GM19397 (cell line): ENCODE results near the gene B3GLCT.

Experiments
- ATAC-seq: cut with Tn5 transposase; IDR thresholded peaks from one replicate; pipeline ENCODE4 v1.9.1; 2021; ENCODE audit warnings: mild to moderate bottlenecking, moderate library complexity; ENCODE audit not compliant: unreplicated experiment

B3GLCT gene

DNA sequence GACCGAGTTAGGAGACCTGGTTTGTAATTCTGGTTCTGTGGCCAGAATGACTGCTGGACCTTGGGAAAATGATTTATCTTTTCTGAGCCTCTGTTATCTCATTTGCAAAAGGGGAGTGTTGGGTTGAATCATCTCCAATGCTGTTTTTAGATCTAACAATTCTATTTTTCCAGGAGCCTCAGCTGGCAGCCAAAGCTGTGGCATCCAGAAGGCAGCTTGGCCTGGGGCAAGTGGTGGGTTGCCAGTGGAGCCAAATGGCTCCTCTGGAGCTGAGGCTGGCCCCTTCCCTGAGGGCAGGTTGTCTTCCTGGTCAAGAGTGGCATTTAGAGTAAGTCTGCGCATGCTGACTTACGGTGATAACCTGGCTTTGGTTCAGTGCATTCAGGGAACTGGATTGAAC lies 21.3 kb downstream of the B3GLCT start:
- ATAC-seq = no peak

GRCh38 chr13:31223215-31223614 lies 23.4 kb downstream of the B3GLCT start:
- no peak for ATAC-seq

DNA sequence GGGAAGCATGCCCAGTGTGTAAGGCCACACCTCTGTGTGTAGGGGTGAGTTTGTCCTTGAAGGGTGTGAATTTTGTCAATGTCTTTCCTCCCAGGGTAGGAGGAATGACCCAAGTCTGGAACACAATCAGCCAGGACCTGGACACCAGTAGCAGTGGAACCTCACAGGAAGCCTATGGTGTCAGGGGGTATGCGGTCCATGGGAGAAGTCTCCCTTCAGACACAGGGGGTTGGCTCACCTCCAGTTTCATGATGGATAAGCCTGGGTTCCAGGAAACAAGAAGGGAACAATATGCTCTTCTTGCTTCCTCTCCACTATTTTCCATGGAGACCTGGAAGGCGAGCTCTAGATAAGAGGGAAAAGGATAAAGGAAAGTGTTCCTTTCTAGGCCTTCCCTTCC lies 23.9 kb downstream of the B3GLCT start:
- ATAC-seq = no peak

DNA sequence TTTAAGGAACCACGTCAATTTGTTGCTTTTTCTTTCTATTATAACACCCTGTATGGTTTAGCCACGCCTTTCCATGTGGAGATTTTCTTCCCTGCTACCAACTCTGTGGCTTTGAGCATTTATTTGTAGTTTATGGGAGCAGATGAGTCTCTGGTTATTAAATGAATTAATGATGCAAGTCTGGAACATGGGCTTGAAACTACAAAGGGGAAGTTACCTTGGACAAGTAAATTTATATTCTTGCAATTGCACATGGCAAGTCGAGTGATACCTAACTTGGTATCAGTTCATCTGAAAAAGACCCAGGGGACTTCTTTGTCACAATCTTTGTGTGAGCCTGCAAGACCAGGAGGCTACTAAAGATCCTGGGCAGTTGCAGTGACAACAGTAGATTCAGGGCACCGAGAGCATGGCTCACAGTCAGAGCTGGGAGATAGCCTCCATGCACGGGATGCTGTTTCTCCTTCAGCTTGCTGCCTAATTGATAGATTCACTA lies 24.4 kb downstream of the B3GLCT start:
- no peak for ATAC-seq

DNA sequence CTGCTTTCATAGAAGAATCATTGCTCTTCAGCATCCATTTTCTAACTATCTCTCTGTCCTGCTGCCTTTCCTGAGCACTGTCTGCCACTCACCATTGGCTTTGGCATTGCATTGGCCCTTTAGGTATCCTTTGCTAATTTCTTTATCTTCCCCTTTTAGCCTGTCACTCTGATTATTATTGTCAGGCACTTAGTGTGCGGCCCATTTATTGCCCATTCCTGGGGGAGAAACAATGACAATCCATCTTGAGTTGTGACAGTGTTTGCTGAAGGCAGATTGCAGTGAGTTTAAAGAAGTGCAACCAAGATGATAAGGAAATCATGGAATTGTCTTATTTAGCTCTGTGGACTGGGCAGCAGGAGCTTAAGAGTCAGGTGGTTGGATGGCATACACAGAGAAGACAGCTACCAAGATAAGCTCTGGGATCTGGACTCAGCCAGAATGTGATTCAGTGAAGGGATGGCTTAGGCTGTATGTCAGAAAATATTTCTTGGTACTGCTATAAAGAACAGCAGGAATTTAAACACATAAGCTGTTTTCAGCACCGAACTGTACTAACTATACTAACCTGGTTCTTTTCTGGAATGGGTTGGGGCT lies 25.3 kb downstream of the B3GLCT start:
- no peak for ATAC-seq

GRCh38 chr13:31225998-31226675 lies 26.4 kb downstream of the B3GLCT start:
- no peak for ATAC-seq

GRCh38 chr13:31227063-31227462 lies 27.3 kb downstream of the B3GLCT start:
- no peak for ATAC-seq

- no peak for ATAC-seq
Measured at GRCh38 chr13:31227870-31228269, 28.1 kb downstream of the B3GLCT start.

- ATAC-seq = no peak
Measured at GRCh38 chr13:31234729-31235128, 35.0 kb downstream of the B3GLCT start.

GRCh38 chr13:31236211-31236786 lies 36.5 kb downstream of the B3GLCT start:
- ATAC-seq = no peak

- no peak for ATAC-seq
Measured at GRCh38 chr13:31240921-31241320, 41.1 kb downstream of the B3GLCT start.

- ATAC-seq = no peak
Measured at GRCh38 chr13:31242367-31242766, 42.6 kb downstream of the B3GLCT start.

DNA sequence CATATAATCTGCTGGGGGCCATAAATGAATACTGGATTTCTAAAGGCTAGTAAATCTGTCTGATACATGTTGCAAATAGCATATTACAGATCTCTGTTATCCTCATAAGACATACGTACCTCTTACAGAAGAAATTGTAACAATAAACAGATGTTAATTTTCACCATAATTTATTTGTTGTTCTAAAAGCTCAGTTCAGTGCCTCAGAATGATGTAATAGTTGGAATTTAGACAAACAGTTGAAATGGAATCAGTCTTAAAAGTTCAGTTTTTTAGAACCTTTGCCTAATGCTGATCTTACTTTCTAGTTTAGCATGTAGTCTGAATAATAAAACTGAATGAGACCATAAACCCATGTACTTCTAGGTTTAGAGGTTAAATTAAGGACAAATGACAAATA lies 43.1 kb downstream of the B3GLCT start:
- ATAC-seq = no peak

DNA sequence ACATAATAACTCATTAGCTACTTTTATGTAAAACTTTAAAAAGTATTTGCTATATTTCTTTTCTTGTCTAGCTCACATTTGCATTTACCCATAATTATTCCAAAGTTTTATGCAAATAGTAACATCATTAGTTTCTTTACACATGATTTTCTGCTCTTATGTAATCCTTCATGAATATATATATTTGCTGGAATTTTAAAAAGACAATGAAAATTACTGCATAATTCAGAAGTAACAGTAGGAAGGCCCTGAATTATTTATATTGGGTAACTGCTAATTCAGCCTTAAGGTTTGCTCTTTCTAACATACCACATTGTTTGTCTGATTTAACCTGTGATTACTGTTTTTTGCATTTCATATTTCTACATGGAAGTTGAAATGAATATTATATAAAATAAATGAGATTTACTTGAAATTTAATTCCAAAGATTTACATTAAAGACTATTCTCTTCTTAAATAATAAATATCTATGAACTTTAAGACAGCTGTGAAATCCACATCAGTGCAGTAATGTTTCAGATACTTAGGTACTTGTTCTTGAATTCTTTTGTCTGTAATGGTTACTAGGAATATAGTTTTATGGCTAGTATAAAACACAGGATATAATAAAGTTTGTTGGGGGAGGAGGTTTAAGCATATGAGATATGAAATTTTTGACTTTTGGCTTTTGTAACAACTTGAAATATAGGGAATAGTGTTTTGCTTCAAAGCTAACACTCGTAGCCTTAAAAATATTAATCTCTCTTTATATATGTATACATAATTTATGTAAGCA lies 46.0 kb downstream of the B3GLCT start:
- no peak for ATAC-seq

- ATAC-seq = no peak
Measured at GRCh38 chr13:31246918-31247317, 47.1 kb downstream of the B3GLCT start.

DNA sequence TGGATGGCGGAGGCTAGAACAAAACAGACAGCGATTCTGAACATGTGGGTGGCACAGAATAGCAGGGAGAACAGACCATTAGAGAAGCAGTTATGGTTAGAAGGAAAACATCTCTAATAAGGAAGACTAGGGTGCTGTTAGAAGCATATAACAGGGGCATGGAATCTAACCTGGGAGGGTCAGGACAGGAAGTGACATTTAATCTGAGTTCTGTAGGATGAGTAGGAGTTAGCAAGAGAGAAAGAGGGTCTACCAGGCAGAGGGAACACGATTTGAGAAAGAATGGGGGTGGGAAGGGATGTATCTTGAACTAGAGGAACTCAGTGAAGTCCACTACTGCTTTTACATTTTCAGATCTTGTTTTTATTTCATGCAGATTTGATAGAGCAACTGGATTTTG lies 48.6 kb downstream of the B3GLCT start:
- ATAC-seq = no peak

GRCh38 chr13:31248965-31249539 lies 49.3 kb downstream of the B3GLCT start:
- no peak for ATAC-seq

- no peak for ATAC-seq
Measured at GRCh38 chr13:31250435-31250834, 50.7 kb downstream of the B3GLCT start.

GRCh38 chr13:31261241-31261640 lies 61.5 kb downstream of the B3GLCT start:
- ATAC-seq = no peak

DNA sequence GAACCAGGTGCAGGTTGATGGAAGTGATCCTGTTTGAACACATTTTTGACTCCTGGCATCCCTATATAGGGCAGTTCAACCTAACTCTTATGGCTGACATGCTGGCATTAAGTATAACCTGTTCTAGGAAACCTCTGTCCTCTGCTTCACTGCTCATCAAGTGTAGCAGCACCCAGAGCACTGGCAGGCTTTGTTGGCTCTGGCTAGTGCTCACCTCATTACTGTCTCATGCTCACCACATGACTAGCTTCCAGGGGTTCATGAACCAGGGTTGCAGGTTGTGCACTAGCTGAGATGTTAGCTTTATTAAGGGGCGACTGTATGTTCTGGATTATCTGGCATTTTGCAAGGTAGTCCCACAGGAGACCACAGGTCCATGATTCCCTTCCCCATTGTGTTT lies 63.6 kb downstream of the B3GLCT start:
- no peak for ATAC-seq

DNA sequence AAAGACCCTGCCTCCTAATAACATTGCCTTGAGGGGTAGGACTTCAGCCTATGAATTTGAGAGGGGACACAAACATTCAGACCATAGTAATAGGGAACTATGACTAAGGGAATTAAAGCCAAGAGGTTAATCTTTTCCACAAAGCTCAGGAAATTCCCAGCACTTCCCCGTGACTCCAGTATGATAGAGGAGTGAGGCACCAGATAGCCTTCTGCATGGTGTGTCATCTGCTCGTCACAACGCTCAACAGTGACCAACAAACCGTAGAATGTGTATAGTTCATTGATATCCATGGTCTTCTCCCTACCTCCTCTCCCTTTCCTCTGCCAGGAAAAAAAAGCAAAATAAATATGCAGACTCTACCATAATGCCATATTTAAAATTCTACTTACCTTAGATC lies 64.4 kb downstream of the B3GLCT start:
- no peak for ATAC-seq
